HPDE6-E6E7 (cell line): ENCODE results near the gene RPL22L1.
"Not testable (repeated sequence)": the region's sequence is repeated elsewhere in the genome, so short reads cannot be mapped to it uniquely, and the experiment has no call there.

Experiments
- DNase-seq: peaks from one replicate; pipeline ENCODE4 v3.0.0; 2011; ENCODE audit warnings: missing footprints; ENCODE audit errors: extremely low spot score

RPL22L1 gene

GRCh38 chr3:170869645-170870593 is at the start of gene RPL22L1:
Gene RPL22L1, minus strand, starts transcription at chr3:170870195. Its CDS starts 28 bp downstream, at chr3:170870167.
- peak; percentile 87 for DNase-seq

- DNase-seq, result no peak
Measured at GRCh38 chr3:170918715-170919114, 48.7 kb upstream of the RPL22L1 start.

GRCh38 chr3:170914690-170915089 is 44.7 kb upstream of the RPL22L1 start:
- DNase-seq, result no peak

GRCh38 chr3:170914212-170914611 is 44.2 kb upstream of the RPL22L1 start:
- DNase-seq, result no peak

- no peak for DNase-seq
Measured at GRCh38 chr3:170911051-170911450, 41.1 kb upstream of the RPL22L1 start.

- no peak for DNase-seq
Measured at GRCh38 chr3:170910542-170910941, 40.5 kb upstream of the RPL22L1 start.

GRCh38 chr3:170909129-170909903 is 39.3 kb upstream of the RPL22L1 start:
- DNase-seq, result peak; percentile 81

- DNase-seq, result peak; percentile 95
Measured at GRCh38 chr3:170908235-170909116, 38.5 kb upstream of the RPL22L1 start, which contains the start of gene EIF5A2. Gene EIF5A2, minus strand, starts transcription at chr3:170908637. Its CDS starts 831 bp downstream, at chr3:170907806.

GRCh38 chr3:170907637-170908234 is 37.7 kb upstream of the RPL22L1 start:
- DNase-seq, result no peak

GRCh38 chr3:170905862-170906261 is 35.9 kb upstream of the RPL22L1 start:
- DNase-seq, result no peak

- no peak for DNase-seq
Measured at GRCh38 chr3:170903123-170903522, 33.1 kb upstream of the RPL22L1 start.

- no peak for DNase-seq
Measured at GRCh38 chr3:170899455-170899854, 29.5 kb upstream of the RPL22L1 start.

GRCh38 chr3:170897978-170898377 is 28.0 kb upstream of the RPL22L1 start:
- DNase-seq, result no peak

GRCh38 chr3:170897199-170897598 is 27.2 kb upstream of the RPL22L1 start:
- not testable (repeated sequence) for DNase-seq

GRCh38 chr3:170896781-170897180 is 26.8 kb upstream of the RPL22L1 start:
- no peak for DNase-seq

- not testable (repeated sequence) for DNase-seq
Measured at GRCh38 chr3:170896333-170896732, 26.3 kb upstream of the RPL22L1 start.

- no peak for DNase-seq
Measured at GRCh38 chr3:170893895-170894294, 23.9 kb upstream of the RPL22L1 start.

GRCh38 chr3:170889630-170890029 is 19.6 kb upstream of the RPL22L1 start:
- DNase-seq, result no peak

GRCh38 chr3:170889132-170889531 is 19.1 kb upstream of the RPL22L1 start:
- no peak for DNase-seq

GRCh38 chr3:170884109-170884930 is 14.3 kb upstream of the RPL22L1 start:
- not testable (repeated sequence) for DNase-seq
